HG03457 (cell line): ENCODE measurements around the gene ITPK1.

Source experiments
- ATAC-seq: cut with Tn5 transposase; IDR thresholded peaks from one replicate; pipeline ENCODE4 v1.9.1; 2021; ENCODE audit warnings: moderate number of reproducible peaks; ENCODE audit not compliant: unreplicated experiment

ITPK1 gene

GRCh38 chr14:93085911-93086310, 29.8 kb downstream of the ITPK1 start:
- ATAC-seq: no peak

DNA sequence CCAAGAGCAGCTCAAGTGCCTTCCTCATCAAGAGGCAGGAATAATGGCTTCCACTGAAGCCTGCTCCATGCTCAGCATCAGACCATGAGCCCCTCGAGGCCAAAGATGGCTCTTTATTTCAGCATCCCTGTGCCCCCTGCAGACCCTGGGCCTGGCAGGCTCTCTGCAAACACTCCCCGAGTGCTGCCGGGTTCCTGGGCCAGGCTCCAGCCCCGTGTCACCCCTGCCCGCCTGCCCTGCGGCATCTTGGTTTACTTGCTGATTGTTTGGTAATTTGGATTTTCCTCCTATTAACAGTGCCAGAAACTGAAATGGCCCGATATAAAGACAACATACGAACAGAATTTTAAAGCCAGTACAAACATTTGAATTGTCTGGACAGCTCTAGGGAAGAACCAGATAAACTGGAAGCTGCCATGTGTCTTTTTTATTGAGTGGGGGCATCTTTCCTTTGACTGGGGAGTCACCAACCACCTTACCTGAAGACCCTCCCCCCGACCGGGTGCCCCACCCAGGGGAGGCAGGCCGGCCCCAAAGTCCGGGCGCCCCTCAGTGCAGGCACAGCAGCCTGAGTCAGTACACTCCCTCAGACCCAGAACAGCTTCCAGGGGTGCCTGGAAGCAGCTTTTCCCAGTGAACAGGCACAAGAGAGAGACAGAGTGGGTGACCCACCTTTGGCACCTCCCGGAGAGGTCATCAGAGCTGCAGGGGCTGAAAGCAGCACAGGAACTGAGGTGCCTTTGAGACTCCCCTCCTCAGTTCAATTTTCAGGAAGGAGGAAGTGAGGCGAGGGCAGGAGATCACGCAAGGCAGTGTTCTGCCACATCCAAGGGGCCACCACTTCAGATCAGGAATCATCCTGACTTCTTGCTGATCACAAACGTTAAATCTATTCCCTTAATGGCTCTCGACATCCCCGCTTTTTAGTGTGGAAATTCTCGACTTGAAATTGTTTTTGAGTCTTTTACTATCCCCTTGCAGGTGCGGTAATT, 30.6 kb downstream of the ITPK1 start:
- no peak for ATAC-seq

DNA sequence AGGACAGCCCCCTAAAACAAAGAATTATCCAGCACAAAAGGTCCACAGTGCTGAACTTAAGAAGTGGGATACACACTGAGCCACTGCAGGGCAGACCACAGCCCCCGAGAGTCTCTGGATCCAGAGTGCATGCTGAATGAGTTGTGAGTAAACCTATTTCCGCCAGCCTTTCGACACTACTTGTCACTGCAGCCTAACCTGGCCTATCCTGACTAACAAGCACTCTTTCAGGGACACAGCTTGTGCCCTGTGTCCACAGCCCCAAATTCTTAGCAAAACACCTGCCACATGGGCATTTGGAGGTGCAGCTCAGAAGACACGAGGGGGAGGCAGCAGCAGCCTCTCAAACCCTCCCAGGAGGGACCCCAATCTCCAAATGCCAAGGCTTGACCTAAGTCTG, 31.3 kb downstream of the ITPK1 start:
- no peak for ATAC-seq

DNA sequence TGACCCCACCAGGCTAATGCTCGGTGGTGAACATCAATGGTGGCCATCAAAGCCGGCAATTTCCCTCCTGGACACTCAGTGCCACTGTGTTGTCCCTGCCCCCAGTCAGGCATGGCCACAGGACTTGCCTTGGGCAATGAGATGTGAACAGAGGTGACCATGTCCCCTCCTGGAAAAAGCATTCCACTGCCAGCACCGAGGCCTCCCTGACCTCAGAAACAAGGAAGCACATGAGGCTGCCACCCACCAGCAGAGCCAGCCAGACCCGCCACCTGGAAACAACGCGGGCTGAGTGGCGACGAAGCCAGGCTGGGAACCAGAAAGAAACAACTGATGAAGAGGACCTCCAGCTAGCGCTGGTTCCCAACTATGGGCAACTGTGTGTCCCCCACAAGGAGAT, 31.8 kb downstream of the ITPK1 start:
- ATAC-seq: no peak

DNA sequence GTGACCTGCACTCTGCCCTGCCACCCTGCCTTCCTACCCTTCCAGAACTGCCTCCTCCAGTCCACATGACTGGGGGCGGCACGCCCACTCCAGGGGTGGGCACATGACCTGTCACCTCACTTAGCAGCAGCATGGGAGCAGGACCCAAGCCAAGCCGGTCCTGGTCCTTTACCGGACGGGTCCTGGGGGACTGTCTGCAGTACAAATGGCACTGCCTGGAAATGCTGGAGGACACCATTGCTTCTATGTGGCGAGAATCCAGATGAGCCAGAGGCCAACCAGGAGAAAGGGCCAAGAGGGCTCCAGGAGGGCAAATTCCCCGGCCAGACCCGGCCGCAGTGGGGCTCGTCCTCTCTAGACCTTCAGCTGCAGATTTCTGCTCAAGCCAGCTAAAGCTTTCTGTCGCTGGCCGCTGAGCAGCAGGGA, 33.1 kb downstream of the ITPK1 start:
- ATAC-seq: no peak

- no peak for ATAC-seq
These were observed 33.7 kb downstream of the ITPK1 start for GRCh38 chr14:93081876-93082570.

GRCh38 chr14:93079865-93080403, 35.8 kb downstream of the ITPK1 start:
- ATAC-seq: no peak

DNA sequence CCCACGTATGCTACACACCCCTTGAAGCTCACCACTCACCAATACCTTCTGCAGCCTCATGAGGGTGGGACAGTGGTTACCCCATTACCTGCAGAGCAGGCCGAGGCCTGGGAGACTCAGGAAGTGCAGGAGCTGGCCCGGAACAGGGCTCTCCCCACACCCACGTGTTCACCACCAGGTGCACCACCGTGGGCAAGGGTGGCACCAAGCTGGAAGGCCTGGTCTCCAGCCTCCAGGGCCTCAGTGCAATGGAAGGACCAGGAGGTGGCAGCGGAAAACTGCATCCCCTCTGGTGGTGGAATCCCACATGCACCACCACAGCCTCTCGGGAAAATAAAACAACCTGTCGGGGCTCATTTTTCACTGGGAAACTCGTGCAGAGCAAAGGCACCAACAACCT, 36.4 kb downstream of the ITPK1 start:
- ATAC-seq: no peak

DNA sequence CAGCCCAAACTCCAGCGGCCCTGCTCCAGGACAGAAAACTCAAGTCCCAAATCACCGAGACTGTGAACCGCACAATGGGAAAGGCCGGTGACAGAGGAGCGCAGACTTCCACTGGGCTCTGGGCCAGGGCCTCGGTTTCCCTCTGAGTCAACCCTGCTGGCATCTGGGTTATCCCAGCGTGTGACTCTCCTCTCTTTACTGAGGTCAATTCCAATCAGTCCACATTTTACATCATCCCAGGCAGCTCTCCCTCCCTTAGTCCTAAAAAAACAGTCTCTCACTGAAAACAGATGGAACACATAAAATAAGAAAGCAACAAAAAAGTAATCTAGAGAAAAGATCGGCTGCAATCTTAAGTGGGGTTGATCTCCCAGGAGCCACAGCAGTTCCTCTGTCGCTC, 36.9 kb downstream of the ITPK1 start:
- no peak for ATAC-seq

DNA sequence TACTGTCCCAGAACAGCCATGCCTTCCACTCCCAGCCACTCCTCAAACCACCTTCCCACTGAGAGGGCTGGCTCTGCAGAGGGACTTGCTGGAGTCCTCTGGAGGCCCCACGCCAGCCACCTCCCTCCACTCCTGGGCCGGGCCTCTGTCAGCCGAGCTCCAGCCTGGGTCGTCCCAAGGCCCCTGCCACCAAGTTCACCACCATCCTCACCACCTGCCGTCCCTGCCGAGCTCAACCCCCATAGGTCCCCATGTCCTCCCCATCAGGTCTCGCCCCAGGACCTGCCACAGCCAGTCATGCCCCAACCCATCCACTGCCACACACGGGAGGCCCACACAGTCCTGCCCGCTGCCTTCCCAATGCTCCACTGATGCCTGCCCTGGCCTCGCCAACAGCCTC, 39.0 kb downstream of the ITPK1 start:
- ATAC-seq: no peak

DNA sequence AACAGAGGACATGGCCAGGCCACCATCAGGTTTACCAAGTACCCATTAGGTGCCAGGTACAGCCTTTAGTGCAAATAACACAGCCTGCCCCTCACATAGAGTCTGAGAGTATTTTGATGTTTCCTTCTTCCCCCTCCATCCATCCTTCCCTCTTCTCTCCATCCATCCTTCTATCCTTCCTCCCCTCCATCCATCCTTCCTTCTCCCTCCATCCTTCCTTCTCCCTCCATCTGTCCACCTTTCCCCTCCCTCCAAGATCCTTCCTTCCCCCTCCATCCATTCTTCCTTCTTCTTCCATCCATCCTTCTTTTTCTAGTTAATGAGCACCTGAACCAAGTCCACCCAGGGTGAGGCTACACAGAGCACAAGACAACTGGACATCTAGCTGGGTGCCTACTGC, 39.8 kb downstream of the ITPK1 start:
- ATAC-seq: no peak

DNA sequence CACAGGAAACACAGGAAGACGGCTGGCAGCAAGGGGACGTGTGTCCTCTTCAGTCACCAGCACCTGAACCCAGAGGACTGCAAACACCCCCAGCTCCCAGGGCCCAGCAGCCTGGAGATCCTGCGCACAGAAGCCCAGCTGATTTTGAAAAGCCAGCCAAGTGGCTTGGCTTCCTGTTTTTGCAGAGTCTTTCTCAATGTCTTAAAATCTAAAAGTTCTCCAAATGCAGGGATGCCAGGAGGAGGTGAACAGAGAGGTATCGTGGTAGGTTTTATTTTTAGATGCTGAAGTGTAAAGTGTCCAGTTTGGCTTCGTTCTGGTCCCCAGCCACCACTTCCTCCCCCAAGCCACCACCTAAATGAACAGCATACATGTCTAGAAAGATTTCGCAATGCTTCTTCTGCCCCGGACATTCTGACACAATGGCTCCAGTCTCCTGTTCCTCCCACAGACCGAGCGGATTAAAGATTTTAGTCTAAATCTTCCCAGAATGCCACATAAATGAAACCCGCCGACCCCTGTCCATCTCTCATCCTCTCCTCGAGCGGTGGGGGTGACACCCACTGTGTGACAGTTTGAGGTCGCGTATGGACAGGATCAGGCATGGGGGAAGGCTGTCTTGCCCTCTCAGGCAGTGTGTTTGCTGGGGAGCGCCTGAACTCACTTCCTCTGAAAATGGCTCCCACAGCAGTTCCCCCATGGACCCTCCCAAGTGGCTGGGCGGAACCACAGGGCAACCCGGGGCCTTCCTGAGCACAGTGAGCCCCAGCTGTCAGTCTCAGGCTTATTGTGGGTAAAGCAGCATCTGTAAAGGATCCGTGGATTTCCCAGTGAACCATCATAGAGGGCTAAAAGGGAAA, 41.6 kb downstream of the ITPK1 start:
- ATAC-seq: no peak

DNA sequence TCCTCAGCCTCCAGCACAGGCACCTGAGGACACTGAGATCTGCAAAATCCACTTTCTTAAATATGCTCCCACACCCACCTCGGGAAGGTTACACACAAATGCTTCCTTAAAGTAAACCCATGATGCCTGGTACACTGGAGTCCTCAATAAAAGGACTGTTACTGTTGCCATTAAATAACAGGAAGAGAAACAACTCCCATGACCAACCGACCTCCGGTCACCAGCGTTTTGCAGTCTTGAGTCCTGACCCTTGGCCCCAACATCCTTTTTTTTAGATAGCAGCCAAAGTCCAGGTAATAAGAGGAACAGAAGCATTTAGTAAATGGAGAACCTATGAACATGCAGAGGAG, 42.4 kb downstream of the ITPK1 start:
- ATAC-seq: no peak

DNA sequence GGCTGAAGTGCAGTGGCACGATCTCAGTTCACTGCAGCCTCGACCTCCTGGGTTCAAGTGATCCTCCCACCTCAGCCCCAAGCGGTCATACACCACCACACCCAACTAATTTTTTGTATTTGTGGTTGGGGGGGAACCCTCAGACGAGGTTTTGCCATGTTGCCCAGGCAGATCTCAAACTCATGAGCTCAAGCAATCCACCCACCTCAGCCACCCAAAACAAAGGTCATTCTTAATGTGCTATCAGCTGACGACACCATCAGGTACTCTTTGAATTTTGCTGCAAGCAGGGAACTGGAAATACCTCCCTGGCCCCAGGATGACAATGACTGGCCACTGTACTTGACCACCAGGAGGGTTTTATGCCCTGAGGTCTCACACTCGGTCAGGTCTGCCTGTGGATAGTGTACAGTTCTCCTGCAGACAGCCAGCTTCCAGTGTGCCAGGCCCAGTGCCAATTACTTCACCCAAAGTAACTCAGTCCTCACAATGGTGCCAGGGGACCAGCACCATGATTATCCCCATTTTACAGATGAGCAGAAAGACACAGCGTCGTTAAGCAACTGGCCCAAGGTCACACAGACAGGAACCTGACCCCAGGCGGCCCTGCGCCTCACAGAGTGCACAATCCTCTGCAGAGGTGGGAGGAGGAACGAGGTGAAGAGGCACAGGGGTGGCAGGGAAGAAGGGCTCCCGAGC, 42.9 kb downstream of the ITPK1 start:
- ATAC-seq: no peak

DNA sequence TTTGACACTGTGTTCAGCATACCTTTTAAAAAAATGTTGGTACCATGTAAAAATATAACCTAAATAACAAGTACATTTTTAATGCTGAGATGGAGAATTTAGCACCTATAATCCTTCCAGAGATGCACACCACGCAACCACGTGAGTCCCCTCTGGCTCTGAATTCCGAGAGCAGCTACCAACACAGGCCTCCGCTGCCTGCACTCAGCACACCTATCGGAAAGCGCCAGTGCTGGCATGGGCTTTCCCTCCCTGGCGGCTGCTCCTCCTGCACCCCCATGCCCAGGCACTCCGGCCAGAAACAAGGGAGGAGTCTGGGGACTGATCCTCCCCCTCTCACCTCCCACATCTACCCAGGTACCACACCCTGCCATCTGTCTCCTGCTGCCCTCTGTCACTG, 47.0 kb downstream of the ITPK1 start:
- ATAC-seq: no peak

DNA sequence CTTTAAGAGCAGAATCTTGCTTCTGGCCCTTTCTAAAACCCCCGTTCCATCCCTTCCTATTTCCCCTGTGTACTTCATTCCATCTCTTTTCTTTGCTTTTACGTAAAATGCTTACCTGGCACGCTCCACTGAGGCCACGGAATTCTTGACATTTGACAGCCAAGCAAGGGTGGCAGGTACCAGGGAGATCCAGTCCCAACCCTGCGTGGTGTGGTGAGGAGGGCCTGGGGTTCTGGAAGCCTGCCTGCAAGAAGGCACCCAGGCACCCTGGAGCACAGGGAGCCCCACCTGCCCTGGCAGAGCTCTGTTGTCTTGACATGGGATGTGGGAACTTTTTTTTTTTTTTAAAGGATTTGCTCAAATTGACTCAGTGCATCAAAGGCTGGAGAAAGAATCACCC, 48.6 kb downstream of the ITPK1 start:
- ATAC-seq: no peak

DNA sequence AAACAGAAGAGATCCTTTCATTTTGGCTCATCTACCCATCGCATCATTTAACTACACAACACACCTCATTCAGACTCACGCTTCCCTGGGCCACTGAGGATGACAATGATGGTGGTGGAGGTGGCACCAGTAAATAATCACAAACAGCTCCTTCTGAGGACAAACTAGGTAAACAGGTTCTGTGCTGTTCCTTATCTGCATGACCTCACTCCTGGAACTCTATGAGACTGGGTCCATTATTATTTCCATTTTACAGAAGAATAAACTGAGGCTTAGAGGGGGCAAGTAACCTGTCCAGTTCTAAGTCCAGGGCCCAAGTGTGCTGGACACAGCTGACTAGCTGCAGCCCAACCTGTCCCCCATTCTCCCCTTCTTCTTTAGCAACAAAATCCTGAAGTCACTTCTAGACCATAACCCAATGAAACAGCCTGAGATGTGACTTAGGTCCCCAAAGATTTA, 50.4 kb downstream of the ITPK1 start:
- ATAC-seq: no peak

DNA sequence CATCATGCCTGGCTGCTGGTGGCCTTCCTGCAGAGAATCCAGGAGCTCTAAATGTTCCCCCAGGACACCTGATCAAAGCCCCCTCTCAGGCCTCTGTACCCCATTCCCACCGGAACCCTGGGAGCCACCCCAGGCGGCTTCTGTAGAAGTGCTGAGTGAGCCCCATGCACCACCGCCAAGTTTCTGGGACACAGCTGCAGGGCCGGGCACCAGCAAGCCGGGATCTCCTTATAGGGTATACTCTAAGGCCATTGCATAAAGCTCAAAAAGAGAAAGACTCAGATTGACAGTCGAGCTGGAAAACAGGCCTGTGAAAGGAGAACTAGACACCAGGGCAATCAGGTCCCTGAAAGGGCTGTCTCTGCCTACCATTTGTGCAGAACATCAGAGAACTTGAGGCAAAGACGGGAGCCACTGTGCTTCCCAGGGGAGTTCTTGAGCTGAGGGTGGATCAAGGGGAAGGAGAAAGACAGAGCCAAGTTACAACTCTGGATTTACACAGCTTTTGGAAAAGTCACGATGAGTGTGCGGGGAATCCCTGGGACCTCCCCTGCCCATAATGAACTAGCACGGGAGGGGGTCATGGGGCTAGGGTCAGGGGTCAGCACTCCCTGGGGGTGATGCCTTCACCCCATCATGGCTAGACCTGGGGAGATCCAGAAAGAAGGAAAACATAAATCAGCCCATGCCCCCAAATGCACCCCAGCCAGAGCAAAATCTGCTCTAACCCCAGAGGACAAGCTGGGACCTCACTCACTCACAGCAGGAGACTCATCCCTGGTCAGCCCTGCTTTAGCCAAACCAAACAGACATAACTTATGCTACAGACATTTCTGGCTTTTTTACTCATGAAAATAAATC, 51.1 kb downstream of the ITPK1 start:
- no peak for ATAC-seq

GRCh38 chr14:93063393-93063792, 52.3 kb downstream of the ITPK1 start:
- no peak for ATAC-seq
